Measurements from ENCODE around the gene THRA. TPM values are rescaled to one million over a fixed set of nuclear protein-coding genes. Genes with fewer than 3 reads are reported as not detected.

Gene THRA
- total RNA-seq, 1 experiment from 2014 or later: 10.1 TPM

- Histone ChIP-seq H2BK15ac (ENCODE audit: low read depth, low read length) (no peak overlapping the region), H3K9me3 (ENCODE audit: control insufficient read depth, low read depth, low read length) (no peaks in the 10 kb centered on the region), H3K4me1 (ENCODE audit: insufficient read depth, low read length) (no peaks in the 10 kb centered on the region), H4K91ac (ENCODE audit: insufficient read length, low read depth, low read length) (no peak overlapping the region), H3K27ac (ENCODE audit: insufficient read length, low read depth, low read length) (no peak overlapping the region), H2BK20ac (ENCODE audit: low read depth, low read length, poor library complexity, severe bottlenecking) (no peak overlapping the region), H3K14ac (ENCODE audit: insufficient read depth, low read length) (no peak overlapping the region), H3K23ac (ENCODE audit: insufficient read length, low read depth, low read length) (no peak overlapping the region), H3K9ac (ENCODE audit: extremely low read depth, insufficient read length, low read length) (no peak overlapping the region), H2AK5ac (ENCODE audit: insufficient read length, low read length) (no peak overlapping the region), H3K27me3 (ENCODE audit: insufficient read depth, low read length) (no peaks in the 10 kb centered on the region), H2AFZ (ENCODE audit: low read length) (no peak overlapping the region), H3K56ac (ENCODE audit: insufficient read length, low read depth, low read length) (no peak overlapping the region), H4K8ac (replicated peaks; ENCODE audit: insufficient read length, low read depth, low read length) (no peak overlapping the region), H4K5ac (ENCODE audit: insufficient read length, low read depth, low read length) (no peak overlapping the region), H3K23me2 (ENCODE audit: insufficient read length, low read depth, low read length, poor library complexity, severe bottlenecking) (no peaks in the 10 kb centered on the region), H3K4me2 (ENCODE audit: insufficient read depth, insufficient read length, low read length) (no peak overlapping the region), H3T11ph (ENCODE audit: low read length) (no peak overlapping the region), H3K79me2 (ENCODE audit: insufficient read depth, low read length) (no peaks in the 10 kb centered on the region), H2BK120ac (ENCODE audit: low read depth, low read length, poor library complexity, severe bottlenecking) (no peak overlapping the region), H2BK5ac (ENCODE audit: insufficient read length, low read length) (no peak overlapping the region), H2BK12ac (ENCODE audit: insufficient read length, low read depth, low read length) (no peak overlapping the region), H3K18ac (ENCODE audit: insufficient read length, low read depth, low read length) (no peak overlapping the region), H3K79me1 (ENCODE audit: insufficient read depth, low read depth, low read length, poor library complexity, severe bottlenecking) (no peaks in the 10 kb centered on the region), H4K20me1 (ENCODE audit: control insufficient read depth, insufficient read depth, insufficient read length) (no peaks in the 10 kb centered on the region), H3K4ac (ENCODE audit: low read depth, low read length) (no peak overlapping the region)
- no peak for TF ChIP-seq CTCF (conservative IDR thresholded peaks at IDR 0.05)
- Mint-ChIP-seq H3K9me3 (no peaks in the 10 kb centered on the region), H3K4me1 (peaks cover 1 to 7% of the 10 kb centered on the region in 2 experiments; a peak in 2 of 4 replicates), H3K4me3 (no peak overlapping the region), H3K36me3 (ENCODE audit: insufficient read depth in 1 of 3, low read depth in 3 of 3) (peaks cover 34 to 76% (median 71%) of the 10 kb centered on the region in 3 experiments; a peak in 6 of 7 replicates), H3K27ac (no peak overlapping the region), H3K27me3 (ENCODE audit: low read depth) (no peaks in the 10 kb centered on the region)
- DNase-seq: no peak
- WGBS (ENCODE audit: extremely low coverage, insufficient read length, low lambda C conversion rate): no CpG with 5 or more reads among the region's 8 CpGs
Measured at GRCh38 chr17:40024901-40025300, 37.9 kb upstream of the THRA start.
